ENCODE data around the gene TDRD7.

The TDRD7 gene

DNA sequence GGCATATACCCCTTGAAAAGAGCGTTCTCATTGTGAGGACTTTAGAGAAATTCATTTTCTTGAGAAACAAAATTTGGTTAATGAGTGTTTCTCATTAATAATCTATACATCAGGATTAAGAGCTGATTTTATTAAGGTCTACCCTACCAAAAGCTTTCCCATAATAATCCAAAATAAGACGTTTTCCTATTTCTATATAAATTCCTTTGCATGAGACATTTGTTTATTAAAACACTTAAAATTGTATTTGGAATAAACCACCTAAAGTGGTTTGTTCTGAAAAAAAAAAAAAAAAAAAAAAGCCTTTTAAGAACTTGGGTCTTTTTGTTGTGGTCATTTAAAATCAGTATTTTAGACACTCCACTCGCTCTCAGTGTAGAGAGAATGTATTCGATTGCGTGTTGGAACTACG, 88.9 kb downstream of the TDRD7 start:
- DNase-seq (ENCODE audit: low read depth, low spot score), result no peak
- TF ChIP-seq POLR2AphosphoS5 (IDR thresholded peaks at IDR 0.05; ENCODE audit: borderline replicate concordance, low read depth, low read length) (no peak), EZH2 (IDR thresholded peaks at IDR 0.05) (no peak), FOXP2 (optimal IDR thresholded peaks at IDR 0.05; ENCODE audit: control extremely low read depth, extremely low read length, insufficient read depth) (no peak)
- H3K36me3 ChIP-seq (ENCODE audit: insufficient read depth, low read length), result no peaks in the 10 kb centered on the region
- peak overlapping the region; percentile 57; the same call in 1 of the 2 replicates for H3K4me3 ChIP-seq
- H3K9me3 ChIP-seq (ENCODE audit: low read depth, low read length), result no peaks in the 10 kb centered on the region
- no peak overlapping the region for H3K9ac ChIP-seq (ENCODE audit: insufficient read length)
- H3K27ac ChIP-seq, result no peak overlapping the region

DNA sequence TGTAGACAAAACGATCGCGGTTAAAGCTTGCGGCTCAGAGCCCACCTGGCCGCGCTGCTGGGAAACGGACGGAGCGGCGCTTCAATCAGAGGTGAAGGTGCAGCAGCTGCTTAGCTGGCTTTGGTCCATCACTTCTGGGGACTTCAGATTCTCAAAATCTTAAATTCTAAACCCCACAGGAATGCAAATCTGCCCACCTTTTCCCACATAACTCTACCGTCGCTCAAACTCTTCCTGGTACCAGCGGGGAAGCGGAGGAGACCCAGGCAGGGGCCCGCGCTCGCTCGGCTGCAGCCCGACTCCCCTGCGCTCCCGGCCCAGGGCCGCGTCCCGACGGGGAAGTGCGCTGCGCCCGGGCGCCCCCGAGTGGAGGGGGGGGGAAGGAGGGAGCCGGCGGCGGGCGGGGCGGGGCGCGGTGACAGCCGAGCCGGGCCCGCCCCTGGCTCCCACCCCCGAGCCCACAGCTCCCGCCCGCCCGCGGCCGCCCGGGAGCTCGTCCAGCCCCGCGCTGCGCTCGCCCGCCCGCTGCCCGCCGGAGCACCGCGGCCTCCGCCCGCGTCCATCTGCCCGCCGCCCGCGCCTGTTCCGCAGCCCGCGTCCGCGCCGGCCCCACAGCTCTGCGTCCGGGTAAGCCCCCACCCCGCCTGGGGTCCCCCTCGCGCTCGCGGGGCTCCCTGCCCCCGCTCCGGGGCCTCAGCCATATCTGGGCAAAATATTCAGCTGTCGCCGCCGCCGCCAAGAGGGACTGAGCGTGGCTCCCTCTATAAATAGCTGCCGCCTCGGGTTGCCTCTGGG, 89.5 kb downstream of the TDRD7 start, which contains the start of gene TMOD1:
TMOD1 (plus strand) TSS at position 490 of the 795 bp plus-strand sequence. CDS start 22,523 bp downstream, outside the sequence.
- Histone ChIP-seq H3K9ac (ENCODE audit: insufficient read length) (no peak within 1 kb of the TSS), H3K4me3 (peak within 1 kb of the TSS; percentile 67), H3K9me3 (ENCODE audit: low read depth, low read length) (no peaks in the 10 kb centered on the region), H3K27ac (no peak within 1 kb of the TSS), H3K36me3 (ENCODE audit: insufficient read depth, low read length) (no peaks in the 10 kb centered on the region)
- no peak for DNase-seq (ENCODE audit: low read depth, low spot score)
- TF ChIP-seq FOXP2 (optimal IDR thresholded peaks at IDR 0.05; ENCODE audit: control extremely low read depth, extremely low read length, insufficient read depth) (no peak), POLR2AphosphoS5 (IDR thresholded peaks at IDR 0.05; ENCODE audit: borderline replicate concordance, low read depth, low read length) (no peak), EZH2 (IDR thresholded peaks at IDR 0.05) (no peak)

DNA sequence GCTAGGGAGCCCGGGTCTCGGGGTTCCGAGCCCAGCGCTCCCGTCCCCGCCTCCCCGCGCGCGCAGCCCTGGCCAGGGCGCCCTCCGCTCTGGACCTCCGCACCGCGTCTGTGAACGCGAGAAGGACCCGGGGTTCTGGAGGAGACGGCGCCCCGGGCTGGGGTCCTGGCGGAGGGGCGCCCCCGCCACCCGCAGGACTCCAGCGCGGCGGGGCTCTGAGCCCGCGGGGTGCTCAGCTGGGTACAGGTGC, 90.0 kb downstream of the TDRD7 start:
- Histone ChIP-seq H3K4me3 (peak overlapping the region; percentile 67), H3K27ac (no peak overlapping the region), H3K36me3 (ENCODE audit: insufficient read depth, low read length) (no peaks in the 10 kb centered on the region), H3K9ac (ENCODE audit: insufficient read length) (no peak overlapping the region), H3K9me3 (ENCODE audit: low read depth, low read length) (no peaks in the 10 kb centered on the region)
- TF ChIP-seq POLR2AphosphoS5 (IDR thresholded peaks at IDR 0.05; ENCODE audit: borderline replicate concordance, low read depth, low read length) (no peak), FOXP2 (optimal IDR thresholded peaks at IDR 0.05; ENCODE audit: control extremely low read depth, extremely low read length, insufficient read depth) (no peak), EZH2 (IDR thresholded peaks at IDR 0.05) (no peak)
- no peak for DNase-seq (ENCODE audit: low read depth, low spot score)

DNA sequence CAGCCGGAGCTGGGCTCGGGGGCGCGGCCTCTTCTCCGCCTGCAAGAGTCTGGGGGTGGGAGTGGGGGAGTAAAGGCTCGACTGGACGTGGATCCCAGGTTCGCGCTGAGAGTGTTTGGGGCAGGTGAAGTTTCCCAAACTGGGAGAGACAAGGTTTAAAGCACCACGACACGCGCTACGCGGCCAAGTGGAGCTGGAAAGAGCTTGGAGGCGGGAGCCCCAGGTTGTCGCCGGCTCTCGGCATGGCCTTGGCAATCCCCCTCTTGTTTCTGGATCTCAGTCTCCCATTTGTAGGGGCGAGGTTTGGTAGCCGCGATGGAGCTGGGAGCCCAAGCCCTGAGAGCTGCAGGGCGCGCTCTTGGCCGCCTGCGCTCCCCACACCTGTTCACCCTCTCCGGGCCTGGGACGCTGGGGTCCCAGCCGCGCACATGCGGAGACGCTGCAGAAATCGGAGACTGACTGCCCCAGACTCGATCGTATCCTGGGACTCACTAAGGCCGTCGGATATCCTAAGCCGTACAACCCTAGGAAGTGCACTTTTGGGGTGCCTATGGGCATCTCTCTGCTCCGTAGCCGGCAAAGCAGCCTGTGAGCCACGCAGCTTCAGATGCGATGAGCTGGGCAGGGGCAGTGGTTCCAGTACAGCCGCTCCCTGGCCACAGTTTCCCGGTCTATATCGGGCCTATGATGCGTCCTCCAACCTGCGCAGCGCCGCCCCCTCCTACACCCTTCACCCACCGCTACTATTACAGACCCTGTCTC, 90.5 kb downstream of the TDRD7 start:
- DNase-seq (ENCODE audit: low read depth, low spot score), result no peak
- Histone ChIP-seq H3K9ac (ENCODE audit: insufficient read length) (no peak overlapping the region), H3K9me3 (ENCODE audit: low read depth, low read length) (no peaks in the 10 kb centered on the region), H3K4me3 (peak overlapping the region; percentile 67), H3K27ac (no peak overlapping the region), H3K36me3 (ENCODE audit: insufficient read depth, low read length) (no peaks in the 10 kb centered on the region)
- no peak for TF ChIP-seq POLR2AphosphoS5 (IDR thresholded peaks at IDR 0.05; ENCODE audit: borderline replicate concordance, low read depth, low read length)
- peak; percentile 31 for TF ChIP-seq EZH2 (IDR thresholded peaks at IDR 0.05)

DNA sequence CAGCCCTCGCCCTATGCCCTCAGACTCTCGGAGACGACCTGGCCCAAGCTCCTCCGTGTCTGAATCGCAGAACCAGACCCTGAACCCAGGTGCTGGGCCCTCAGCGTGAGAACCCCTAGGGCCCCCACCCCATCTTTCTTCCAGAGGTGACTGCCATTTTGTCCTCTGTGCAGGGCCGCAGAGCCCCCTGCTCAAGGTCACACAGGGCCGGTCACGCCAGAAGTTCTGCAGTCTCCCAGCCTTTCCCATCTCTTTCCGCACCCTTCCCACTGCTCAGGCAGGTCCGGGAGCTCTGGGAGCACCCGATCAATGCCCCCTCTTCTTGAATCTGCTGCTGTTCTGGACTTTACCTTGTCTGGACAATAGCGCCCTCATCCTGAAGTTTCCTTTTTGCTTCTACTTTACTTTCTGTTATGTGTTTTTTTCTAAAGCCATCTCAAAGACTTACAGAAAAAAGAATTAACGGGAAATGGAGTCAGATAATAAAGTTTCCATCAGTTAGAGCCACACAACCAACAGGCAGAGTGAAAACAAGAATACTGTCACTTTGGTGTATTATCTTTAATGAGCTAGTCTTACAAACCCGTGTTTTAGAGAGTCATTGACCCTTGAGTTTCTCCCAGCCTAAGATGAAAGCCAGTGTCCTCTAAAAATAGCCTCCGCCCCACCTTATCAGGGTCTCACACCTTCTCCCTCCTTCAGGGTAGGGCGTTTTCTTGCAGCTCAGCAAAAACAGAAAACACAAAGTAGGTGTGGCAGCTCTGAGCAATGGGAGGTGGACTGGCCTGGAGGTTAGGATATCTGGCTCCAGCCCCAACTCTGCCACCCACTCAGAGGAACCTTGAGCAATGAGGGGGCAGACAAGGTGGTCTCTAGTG, 91.3 kb downstream of the TDRD7 start:
- DNase-seq (ENCODE audit: low read depth, low spot score), result no peak
- Histone ChIP-seq H3K4me3 (no peak overlapping the region), H3K9me3 (ENCODE audit: low read depth, low read length) (no peaks in the 10 kb centered on the region), H3K9ac (ENCODE audit: insufficient read length) (no peak overlapping the region), H3K36me3 (ENCODE audit: insufficient read depth, low read length) (no peaks in the 10 kb centered on the region), H3K27ac (no peak overlapping the region)
- peak; percentile 56 for TF ChIP-seq EZH2 (IDR thresholded peaks at IDR 0.05)
- no peak for TF ChIP-seq POLR2AphosphoS5 (IDR thresholded peaks at IDR 0.05; ENCODE audit: borderline replicate concordance, low read depth, low read length)
- TF ChIP-seq FOXP2 (optimal IDR thresholded peaks at IDR 0.05; ENCODE audit: control extremely low read depth, extremely low read length, insufficient read depth), result no peak

DNA sequence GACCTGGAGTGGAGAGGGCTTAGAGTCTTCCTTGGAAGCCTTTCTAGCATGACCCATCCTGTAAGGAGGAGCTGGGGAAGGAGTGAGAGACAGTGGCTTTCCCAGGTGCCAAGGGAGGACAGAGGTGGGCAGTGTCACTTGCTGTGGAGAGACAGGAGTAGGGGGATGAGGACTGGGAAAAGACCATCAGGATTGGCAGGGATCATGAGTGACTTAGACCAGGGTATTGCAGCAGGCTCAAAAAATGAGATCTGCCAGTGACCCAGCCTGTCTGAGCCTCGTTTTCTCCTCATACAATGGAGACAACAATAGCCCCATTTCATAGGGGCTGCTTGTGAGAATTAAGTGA, 91.9 kb downstream of the TDRD7 start:
- H3K9ac ChIP-seq (ENCODE audit: insufficient read length), result no peak overlapping the region
- H3K36me3 ChIP-seq (ENCODE audit: insufficient read depth, low read length), result no peaks in the 10 kb centered on the region
- DNase-seq (ENCODE audit: low read depth, low spot score), result no peak
- no peak overlapping the region for H3K27ac ChIP-seq
- no peaks in the 10 kb centered on the region for H3K9me3 ChIP-seq (ENCODE audit: low read depth, low read length)
- TF ChIP-seq EZH2 (IDR thresholded peaks at IDR 0.05), result no peak
- TF ChIP-seq POLR2AphosphoS5 (IDR thresholded peaks at IDR 0.05; ENCODE audit: borderline replicate concordance, low read depth, low read length), result no peak
- no peak for TF ChIP-seq FOXP2 (optimal IDR thresholded peaks at IDR 0.05; ENCODE audit: control extremely low read depth, extremely low read length, insufficient read depth)
- H3K4me3 ChIP-seq, result no peak overlapping the region

DNA sequence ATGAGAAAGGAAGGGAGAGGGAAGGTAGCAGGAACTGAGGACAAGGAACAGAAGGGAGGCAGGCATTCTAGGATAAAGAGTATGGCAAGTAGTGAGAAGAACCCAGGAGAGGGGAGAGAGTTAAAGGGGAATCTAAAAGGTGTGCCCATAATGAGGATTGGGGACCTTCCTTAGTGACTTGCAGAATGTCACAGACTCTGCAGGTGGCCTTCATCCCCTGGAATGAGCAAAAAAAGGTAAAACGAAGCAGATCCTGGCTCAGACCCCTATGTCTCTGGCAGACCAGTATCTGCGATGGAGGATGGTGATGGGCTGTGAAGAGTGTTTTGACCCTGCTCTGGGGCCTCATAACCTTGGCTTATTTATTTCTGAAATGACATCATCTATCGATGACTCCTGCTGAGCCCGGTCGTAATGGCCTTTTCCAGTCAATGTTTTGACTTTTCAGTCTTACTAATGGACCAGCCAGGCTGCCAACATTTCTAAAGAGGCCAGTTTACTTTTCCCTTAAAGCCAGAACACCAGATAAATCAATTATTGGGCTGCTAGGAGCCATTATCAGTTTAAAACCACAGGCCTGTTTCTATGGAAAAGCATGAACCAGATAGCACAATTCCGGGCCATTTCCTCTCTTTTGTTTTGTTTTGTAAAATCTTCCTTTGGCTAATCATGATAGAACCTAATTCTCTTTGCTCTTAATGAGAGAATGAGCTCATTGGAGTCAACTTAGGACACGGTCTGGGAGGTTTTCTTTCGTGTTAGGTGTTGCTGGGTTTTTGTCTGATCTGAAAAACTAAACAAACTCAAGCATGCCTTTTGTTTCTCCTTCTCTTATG, 92.7 kb downstream of the TDRD7 start:
- Histone ChIP-seq H3K4me3 (no peak overlapping the region), H3K9ac (ENCODE audit: insufficient read length) (no peak overlapping the region), H3K36me3 (ENCODE audit: insufficient read depth, low read length) (no peaks in the 10 kb centered on the region), H3K9me3 (ENCODE audit: low read depth, low read length) (no peaks in the 10 kb centered on the region), H3K27ac (no peak overlapping the region)
- TF ChIP-seq FOXP2 (optimal IDR thresholded peaks at IDR 0.05; ENCODE audit: control extremely low read depth, extremely low read length, insufficient read depth) (no peak), POLR2AphosphoS5 (IDR thresholded peaks at IDR 0.05; ENCODE audit: borderline replicate concordance, low read depth, low read length) (no peak)
- no peak for DNase-seq (ENCODE audit: low read depth, low spot score)

All from SK-N-MC (cell line).